GM12878 (cell line): Measurements from ENCODE around the gene PEX11B.

ENCODE experiments used
- CREB1 ChIP-seq: IDR thresholded peaks from 2 replicates; pipeline ENCODE4 v1.6.1; 2012; ENCODE audit warnings: low read depth, mild to moderate bottlenecking, inconsistent platforms
- EZH2 ChIP-seq: IDR thresholded peaks from 2 replicates; pipeline ENCODE4 v1.6.1; 2012; ENCODE audit warnings: low read depth, mild to moderate bottlenecking, control low read depth, inconsistent platforms, low read length, borderline replicate concordance; ENCODE audit not compliant: control insufficient read depth
- FOXK2 ChIP-seq: fragments of 450-650 bp; IDR thresholded peaks from 2 replicates; pipeline ENCODE4 v1.6.1; 2017; ENCODE audit warnings: mild to moderate bottlenecking, moderate library complexity
- HDAC6 ChIP-seq: fragments of 200-600 bp; sonication (generic); IDR thresholded peaks from one replicate; pipeline ENCODE4 v1.8.0; 2017; ENCODE audit warnings: antibody characterized with exemption; ENCODE audit not compliant: unreplicated experiment
- TF ChIP-seq, protein P1 (sequence below), 3 experiments: IDR thresholded peaks in 2 of 3; conservative IDR thresholded peaks in 1 of 3; 2 replicates each; pipeline ENCODE4 v1.5.1; 2011; ENCODE audit warnings: low read depth in 3 of 3, low read length in 3 of 3, mild to moderate bottlenecking in 3 of 3, control low read depth in 2 of 3, moderate library complexity in 2 of 3, inconsistent platforms in 1 of 3, mixed read lengths in 1 of 3; ENCODE audit not compliant: control insufficient read depth in 2 of 3, insufficient read depth in 1 of 3; ENCODE audit errors: extremely low read depth in 1 of 3

GRCh38 chr1:145916745-145917144 lies 1.8 kb downstream of the PEX11B start:
- TF ChIP-seq CREB1 (no peak), FOXK2 (no peak), EZH2 (no peak), HDAC6 (no peak)
- TF ChIP-seq, protein P1, sequence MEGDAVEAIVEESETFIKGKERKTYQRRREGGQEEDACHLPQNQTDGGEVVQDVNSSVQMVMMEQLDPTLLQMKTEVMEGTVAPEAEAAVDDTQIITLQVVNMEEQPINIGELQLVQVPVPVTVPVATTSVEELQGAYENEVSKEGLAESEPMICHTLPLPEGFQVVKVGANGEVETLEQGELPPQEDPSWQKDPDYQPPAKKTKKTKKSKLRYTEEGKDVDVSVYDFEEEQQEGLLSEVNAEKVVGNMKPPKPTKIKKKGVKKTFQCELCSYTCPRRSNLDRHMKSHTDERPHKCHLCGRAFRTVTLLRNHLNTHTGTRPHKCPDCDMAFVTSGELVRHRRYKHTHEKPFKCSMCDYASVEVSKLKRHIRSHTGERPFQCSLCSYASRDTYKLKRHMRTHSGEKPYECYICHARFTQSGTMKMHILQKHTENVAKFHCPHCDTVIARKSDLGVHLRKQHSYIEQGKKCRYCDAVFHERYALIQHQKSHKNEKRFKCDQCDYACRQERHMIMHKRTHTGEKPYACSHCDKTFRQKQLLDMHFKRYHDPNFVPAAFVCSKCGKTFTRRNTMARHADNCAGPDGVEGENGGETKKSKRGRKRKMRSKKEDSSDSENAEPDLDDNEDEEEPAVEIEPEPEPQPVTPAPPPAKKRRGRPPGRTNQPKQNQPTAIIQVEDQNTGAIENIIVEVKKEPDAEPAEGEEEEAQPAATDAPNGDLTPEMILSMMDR (IDR thresholded peaks at IDR 0.05 in 2 of 3, conservative IDR thresholded peaks at IDR 0.05 in 1 of 3; ENCODE audit: control insufficient read depth in 2 of 3, extremely low read depth in 1 of 3, insufficient read depth in 1 of 3, low read depth in 3 of 3, low read length in 3 of 3): no peak
